GM12873 (cell line): ENCODE measurements around the gene KLK14.

Experiments used
- CTCF ChIP-seq: IDR thresholded peaks from 2 replicates; pipeline ENCODE4 v1.5.1; 2012; ENCODE audit warnings: low read depth, mild to moderate bottlenecking, moderate library complexity, low read length, control low read depth; ENCODE audit not compliant: insufficient read depth; ENCODE audit errors: missing control alignments

The KLK14 gene, protein sequence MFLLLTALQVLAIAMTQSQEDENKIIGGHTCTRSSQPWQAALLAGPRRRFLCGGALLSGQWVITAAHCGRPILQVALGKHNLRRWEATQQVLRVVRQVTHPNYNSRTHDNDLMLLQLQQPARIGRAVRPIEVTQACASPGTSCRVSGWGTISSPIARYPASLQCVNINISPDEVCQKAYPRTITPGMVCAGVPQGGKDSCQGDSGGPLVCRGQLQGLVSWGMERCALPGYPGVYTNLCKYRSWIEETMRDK

GRCh38 chr19:51082611-51083010, at the start of gene KLK14:
Gene KLK14, minus strand, starts transcription at chr19:51082887. Its CDS starts 273 bp downstream, at chr19:51082614.
- no peak for TF ChIP-seq CTCF

DNA sequence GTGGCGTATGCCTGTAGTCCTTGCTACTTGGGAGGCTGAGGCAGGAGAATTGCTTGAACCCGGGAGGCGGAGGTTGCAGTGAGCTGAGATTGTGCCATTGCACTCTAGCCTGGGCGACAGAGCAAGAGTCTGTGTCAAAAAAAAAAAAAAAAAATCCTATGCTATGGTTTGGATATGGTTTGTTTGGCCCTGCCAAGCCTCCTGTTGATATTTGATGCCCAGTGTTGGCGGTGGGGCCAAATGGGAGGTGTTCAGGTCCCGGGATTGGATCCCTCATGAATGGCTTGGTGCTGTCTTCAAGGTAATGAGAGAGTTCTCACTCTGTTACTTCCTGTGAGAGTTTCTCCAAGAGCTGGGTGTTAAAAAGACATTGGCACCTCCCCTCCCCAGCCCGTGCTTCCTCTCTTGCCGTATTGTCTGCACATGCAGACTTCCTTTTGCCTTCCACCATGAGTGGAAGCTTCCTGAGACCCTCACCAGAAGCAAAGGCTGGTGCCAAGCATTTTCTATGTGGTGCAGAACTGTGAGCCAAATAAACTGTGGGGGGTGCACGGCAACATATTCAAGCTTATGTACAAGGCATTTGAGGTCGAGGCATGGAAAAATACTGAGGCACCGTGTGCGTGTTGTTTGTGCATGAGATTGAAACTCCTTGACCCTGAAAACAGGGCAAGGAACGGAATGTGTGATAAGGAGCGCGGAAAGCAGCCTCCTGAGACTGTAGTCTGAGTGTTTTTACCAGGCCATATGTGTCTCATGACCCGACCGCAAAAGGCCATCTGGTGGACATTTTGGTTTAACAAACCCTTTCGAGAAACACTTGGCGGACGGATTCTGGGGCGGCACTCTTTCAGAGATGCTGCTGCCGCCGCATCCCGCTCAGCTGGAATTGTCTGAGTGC, 49.3 kb upstream of the KLK14 start:
- peak; percentile 22 for TF ChIP-seq CTCF

GRCh38 chr19:51129716-51130115, 47.0 kb upstream of the KLK14 start:
- no peak for TF ChIP-seq CTCF

- no peak for TF ChIP-seq CTCF
Measured at GRCh38 chr19:51128227-51128626, 45.5 kb upstream of the KLK14 start.

- no peak for TF ChIP-seq CTCF
Measured at GRCh38 chr19:51127755-51128154, 45.1 kb upstream of the KLK14 start.

DNA sequence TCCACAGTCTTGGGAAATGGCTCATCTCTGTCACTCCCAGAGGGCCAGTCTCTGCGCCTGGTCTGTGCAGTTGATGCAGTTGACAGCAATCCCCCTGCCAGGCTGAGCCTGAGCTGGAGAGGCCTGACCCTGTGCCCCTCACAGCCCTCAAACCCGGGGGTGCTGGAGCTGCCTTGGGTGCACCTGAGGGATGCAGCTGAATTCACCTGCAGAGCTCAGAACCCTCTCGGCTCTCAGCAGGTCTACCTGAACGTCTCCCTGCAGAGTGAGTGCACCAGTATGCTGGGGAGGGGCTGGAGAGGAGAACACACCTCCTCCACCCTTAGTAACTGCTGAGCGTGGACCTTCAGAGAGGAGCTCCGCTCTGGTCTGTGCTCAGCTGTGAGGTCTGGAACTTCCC, 44.3 kb upstream of the KLK14 start:
- TF ChIP-seq CTCF, result no peak

DNA sequence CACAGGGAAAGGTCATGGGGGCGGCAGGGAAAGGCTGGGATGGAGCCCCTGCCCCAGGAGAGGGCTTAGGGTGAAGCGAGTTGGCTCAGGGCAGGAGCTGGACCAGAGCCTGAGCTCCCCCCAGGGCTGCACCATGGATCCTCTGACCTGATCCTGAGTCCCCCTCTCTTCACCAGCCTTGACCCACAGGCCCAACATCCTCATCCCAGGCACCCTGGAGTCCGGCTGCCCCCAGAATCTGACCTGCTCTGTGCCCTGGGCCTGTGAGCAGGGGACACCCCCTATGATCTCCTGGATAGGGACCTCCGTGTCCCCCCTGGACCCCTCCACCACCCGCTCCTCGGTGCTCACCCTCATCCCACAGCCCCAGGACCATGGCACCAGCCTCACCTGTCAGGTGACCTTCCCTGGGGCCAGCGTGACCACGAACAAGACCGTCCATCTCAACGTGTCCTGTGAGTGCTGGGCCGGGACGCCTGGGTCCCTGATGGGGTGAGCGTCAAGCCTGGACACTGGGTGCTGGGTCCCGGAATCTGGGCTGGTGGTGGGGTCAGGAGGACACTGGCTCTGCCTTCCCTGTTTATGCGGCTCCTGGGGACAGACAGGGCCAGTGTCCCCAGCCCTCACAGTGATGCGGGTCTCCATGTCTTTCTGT, 42.9 kb upstream of the KLK14 start:
- TF ChIP-seq CTCF, result no peak
